ENCODE measurements around the gene ANGPT4. TPM values are rescaled to one million over a fixed set of nuclear protein-coding genes. Genes with fewer than 3 reads are reported as not detected.

The ANGPT4 gene
- total and polyA plus RNA-seq, 10 of the 15 experiments (the other 5 are each of a cell fraction or from before 2014, with no cell fraction given): 0.01 to 0.16 TPM; not detected in 8

DNA sequence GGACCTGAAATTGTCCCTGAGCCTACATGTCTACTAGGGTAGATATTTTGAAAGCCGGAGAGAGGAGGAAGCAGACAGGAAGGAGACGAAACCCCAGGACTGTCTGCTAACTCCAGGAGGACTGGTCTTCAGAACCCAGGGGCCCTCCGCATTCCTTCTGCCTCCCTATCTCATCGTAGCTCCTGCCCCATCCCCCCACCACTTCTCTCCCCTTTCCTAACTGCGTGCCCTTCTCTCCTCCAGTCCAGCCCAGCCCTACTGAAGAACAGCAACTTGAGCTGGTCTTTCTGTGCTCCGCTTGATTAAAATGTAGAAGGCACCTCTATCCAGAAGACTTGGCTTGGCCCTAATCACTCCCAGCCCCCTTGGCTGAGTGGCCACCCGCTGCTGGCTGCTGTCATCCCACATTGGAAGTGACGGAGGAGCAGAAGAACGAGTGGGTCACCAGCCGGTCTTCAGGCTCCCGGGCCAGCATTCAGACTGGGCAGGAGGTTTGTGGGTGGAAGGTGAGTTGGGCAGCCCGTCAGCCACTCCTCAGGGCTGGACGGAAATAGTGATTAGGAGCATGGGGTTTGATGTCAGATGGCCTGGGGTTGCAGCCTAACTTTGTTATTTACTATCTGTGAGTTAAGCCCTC is 28.8 kb upstream of the ANGPT4 start:
- Histone ChIP-seq H3K27me3 (replicated peaks in 1 of 2; ENCODE audit: control insufficient read depth in 2 of 2, insufficient read depth in 2 of 2, low read length in 1 of 2) (peaks cover 0 to 2% of the 10 kb centered on the region in 2 experiments; a peak in 3 of 4 replicates), H3K27ac (ENCODE audit: control insufficient read depth, insufficient read depth) (no peak overlapping the region), H3K4me3 (no peak overlapping the region), H3K9ac (ENCODE audit: control insufficient read depth, insufficient read depth, low read length) (no peak overlapping the region), H3K79me2 (ENCODE audit: control insufficient read depth, insufficient read depth, low read length) (no peaks in the 10 kb centered on the region), H3K36me3 (ENCODE audit: control insufficient read depth in 2 of 2, insufficient read depth in 2 of 2, low read length in 1 of 2) (no peaks in the 10 kb centered on the region), H3K4me1 (ENCODE audit: control insufficient read depth, insufficient read depth, low read length) (no peaks in the 10 kb centered on the region), H3K4me2 (ENCODE audit: control insufficient read depth, insufficient read depth) (no peak overlapping the region), H4K20me1 (ENCODE audit: control insufficient read depth, insufficient read depth) (no peaks in the 10 kb centered on the region), H2AFZ (ENCODE audit: control insufficient read depth, low read depth, low read length) (no peak overlapping the region), H3K9me3 (replicated peaks; ENCODE audit: control insufficient read depth, insufficient read depth, low read length) (no peaks in the 10 kb centered on the region)
- no TSS peak for BruUV-seq (replicated peaks)
- in situ Hi-C loops (cut with MboI): no loop called here
- DNase-seq (ENCODE audit: low read depth, low spot score): no peak
- ChIA-PET POLR2A (no interaction called here), SMC1A (ENCODE audit: uncharacterized antibody, unreplicated experiment) (no interaction called here), CTCF (no interaction called here), RAD21 (ENCODE audit: unreplicated experiment) (no interaction called here)
- no peak for ATAC-seq
- WGBS (ENCODE audit: insufficient coverage, insufficient replicate concordance, low lambda C conversion rate, missing lambda C conversion rate): 45% methylated on average over 11 of the region's 13 CpGs
- intact Hi-C loops (cut with micrococcal nuclease; ENCODE audit: unreplicated experiment): no loop called here
- TF ChIP-seq, protein P1, sequence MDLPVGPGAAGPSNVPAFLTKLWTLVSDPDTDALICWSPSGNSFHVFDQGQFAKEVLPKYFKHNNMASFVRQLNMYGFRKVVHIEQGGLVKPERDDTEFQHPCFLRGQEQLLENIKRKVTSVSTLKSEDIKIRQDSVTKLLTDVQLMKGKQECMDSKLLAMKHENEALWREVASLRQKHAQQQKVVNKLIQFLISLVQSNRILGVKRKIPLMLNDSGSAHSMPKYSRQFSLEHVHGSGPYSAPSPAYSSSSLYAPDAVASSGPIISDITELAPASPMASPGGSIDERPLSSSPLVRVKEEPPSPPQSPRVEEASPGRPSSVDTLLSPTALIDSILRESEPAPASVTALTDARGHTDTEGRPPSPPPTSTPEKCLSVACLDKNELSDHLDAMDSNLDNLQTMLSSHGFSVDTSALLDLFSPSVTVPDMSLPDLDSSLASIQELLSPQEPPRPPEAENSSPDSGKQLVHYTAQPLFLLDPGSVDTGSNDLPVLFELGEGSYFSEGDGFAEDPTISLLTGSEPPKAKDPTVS (IDR thresholded peaks at IDR 0.05; ENCODE audit: low read depth, low read length): no peak
- TF ChIP-seq RFX5 (IDR thresholded peaks at IDR 0.05; ENCODE audit: low read depth, low read length) (no peak), MYB (IDR thresholded peaks at IDR 0.05; ENCODE audit: borderline replicate concordance, low read depth, low read length) (no peak), RAD21 (IDR thresholded peaks at IDR 0.05; ENCODE audit: insufficient read depth, low read depth, low read length) (no peak), BACH1 (IDR thresholded peaks at IDR 0.05; ENCODE audit: borderline replicate concordance) (no peak), SMC3 (IDR thresholded peaks at IDR 0.05; ENCODE audit: borderline replicate concordance, low read length) (no peak), HCFC1 (IDR thresholded peaks at IDR 0.05; ENCODE audit: low read length) (no peak), NR2C2 (IDR thresholded peaks at IDR 0.05; ENCODE audit: borderline replicate concordance, control insufficient read depth, insufficient read length, low read depth) (no peak), SUZ12 (IDR thresholded peaks at IDR 0.05; ENCODE audit: unreplicated experiment) (no peak), CBX3 (IDR thresholded peaks at IDR 0.05; ENCODE audit: borderline replicate concordance, low read depth) (no peak), JUND (IDR thresholded peaks at IDR 0.05; ENCODE audit: low read depth, low read length) (no peak), EZH2 (IDR thresholded peaks at IDR 0.05; ENCODE audit: borderline replicate concordance, control insufficient read depth, low read depth, low read length) (no peak), RELA (IDR thresholded peaks at IDR 0.05; ENCODE audit: borderline replicate concordance, partially characterized antibody) (no peak)
- TF ChIP-seq, protein P2, sequence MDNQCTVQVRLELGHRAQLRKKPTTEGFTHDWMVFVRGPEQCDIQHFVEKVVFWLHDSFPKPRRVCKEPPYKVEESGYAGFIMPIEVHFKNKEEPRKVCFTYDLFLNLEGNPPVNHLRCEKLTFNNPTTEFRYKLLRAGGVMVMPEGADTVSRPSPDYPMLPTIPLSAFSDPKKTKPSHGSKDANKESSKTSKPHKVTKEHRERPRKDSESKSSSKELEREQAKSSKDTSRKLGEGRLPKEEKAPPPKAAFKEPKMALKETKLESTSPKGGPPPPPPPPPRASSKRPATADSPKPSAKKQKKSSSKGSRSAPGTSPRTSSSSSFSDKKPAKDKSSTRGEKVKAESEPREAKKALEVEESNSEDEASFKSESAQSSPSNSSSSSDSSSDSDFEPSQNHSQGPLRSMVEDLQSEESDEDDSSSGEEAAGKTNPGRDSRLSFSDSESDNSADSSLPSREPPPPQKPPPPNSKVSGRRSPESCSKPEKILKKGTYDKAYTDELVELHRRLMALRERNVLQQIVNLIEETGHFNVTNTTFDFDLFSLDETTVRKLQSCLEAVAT (IDR thresholded peaks at IDR 0.05): no peak
- TF ChIP-seq, protein P3, sequence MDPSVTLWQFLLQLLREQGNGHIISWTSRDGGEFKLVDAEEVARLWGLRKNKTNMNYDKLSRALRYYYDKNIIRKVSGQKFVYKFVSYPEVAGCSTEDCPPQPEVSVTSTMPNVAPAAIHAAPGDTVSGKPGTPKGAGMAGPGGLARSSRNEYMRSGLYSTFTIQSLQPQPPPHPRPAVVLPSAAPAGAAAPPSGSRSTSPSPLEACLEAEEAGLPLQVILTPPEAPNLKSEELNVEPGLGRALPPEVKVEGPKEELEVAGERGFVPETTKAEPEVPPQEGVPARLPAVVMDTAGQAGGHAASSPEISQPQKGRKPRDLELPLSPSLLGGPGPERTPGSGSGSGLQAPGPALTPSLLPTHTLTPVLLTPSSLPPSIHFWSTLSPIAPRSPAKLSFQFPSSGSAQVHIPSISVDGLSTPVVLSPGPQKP (IDR thresholded peaks at IDR 0.05; ENCODE audit: low read depth, low read length): no peak
- no peak for FAIRE-seq
